Measurements from ENCODE around the gene WWOX. TPM values are rescaled to one million over a fixed set of nuclear protein-coding genes. Genes with fewer than 3 reads are reported as not detected.

The WWOX gene
- total RNA-seq, 1 experiment from 2014 or later: 15.6 TPM

- H3K27ac ChIP-seq (ENCODE audit: insufficient read length, low read depth, low read length): no peak overlapping the region
- no peak overlapping the region for H3K56ac ChIP-seq (ENCODE audit: insufficient read length, low read depth, low read length)
- H4K91ac ChIP-seq (ENCODE audit: insufficient read length, low read depth, low read length): no peak overlapping the region
- H2AK5ac ChIP-seq (ENCODE audit: insufficient read length, low read length): no peak overlapping the region
- H3T11ph ChIP-seq (ENCODE audit: low read length): no peak overlapping the region
- H3K27me3 Mint-ChIP-seq (ENCODE audit: low read depth): no peaks in the 10 kb centered on the region; the same call in 1 of the 2 replicates
- H2BK15ac ChIP-seq (ENCODE audit: low read depth, low read length): no peak overlapping the region
- no peak for DNase-seq
- no peak overlapping the region for H3K4me3 Mint-ChIP-seq
- no peak overlapping the region for H2BK20ac ChIP-seq (ENCODE audit: low read depth, low read length, poor library complexity, severe bottlenecking)
- H3K4me1 Mint-ChIP-seq: peaks cover 10 to 13% of the 10 kb centered on the region in 2 experiments
- no peaks in the 10 kb centered on the region for H3K9me3 ChIP-seq (ENCODE audit: control insufficient read depth, low read depth, low read length)
- H4K8ac ChIP-seq (replicated peaks; ENCODE audit: insufficient read length, low read depth, low read length): no peak overlapping the region
- no peak overlapping the region for H2AFZ ChIP-seq (ENCODE audit: low read length)
- H3K79me2 ChIP-seq (ENCODE audit: insufficient read depth, low read length): no peaks in the 10 kb centered on the region
- no peaks in the 10 kb centered on the region for H3K27me3 ChIP-seq (ENCODE audit: insufficient read depth, low read length)
- no peaks in the 10 kb centered on the region for H3K36me3 Mint-ChIP-seq (ENCODE audit: insufficient read depth in 1 of 3, low read depth in 3 of 3)
- no peak overlapping the region for H3K23ac ChIP-seq (ENCODE audit: insufficient read length, low read depth, low read length)
- H2BK120ac ChIP-seq (ENCODE audit: low read depth, low read length, poor library complexity, severe bottlenecking): no peak overlapping the region
- H3K9me3 Mint-ChIP-seq: no peaks in the 10 kb centered on the region
- H4K5ac ChIP-seq (ENCODE audit: insufficient read length, low read depth, low read length): no peak overlapping the region
- no peak overlapping the region for H3K14ac ChIP-seq (ENCODE audit: insufficient read depth, low read length)
- H3K4me2 ChIP-seq (ENCODE audit: insufficient read depth, insufficient read length, low read length): no peak overlapping the region
- no peak overlapping the region for H2BK12ac ChIP-seq (ENCODE audit: insufficient read length, low read depth, low read length)
- no peak for TF ChIP-seq CTCF (conservative IDR thresholded peaks at IDR 0.05)
- no peak overlapping the region for H2BK5ac ChIP-seq (ENCODE audit: insufficient read length, low read length)
- H3K18ac ChIP-seq (ENCODE audit: insufficient read length, low read depth, low read length): no peak overlapping the region
- no peak overlapping the region for H3K27ac Mint-ChIP-seq
- no CpG with 5 or more reads among the region's 5 CpGs for WGBS (ENCODE audit: extremely low coverage, insufficient read length, low lambda C conversion rate)
- H4K20me1 ChIP-seq (ENCODE audit: control insufficient read depth, insufficient read depth, insufficient read length): no peaks in the 10 kb centered on the region
- H3K4me1 ChIP-seq (ENCODE audit: insufficient read depth, low read length): no peaks in the 10 kb centered on the region; the same call in 1 of the 2 replicates
- no peak overlapping the region for H3K4ac ChIP-seq (ENCODE audit: low read depth, low read length)
- H3K23me2 ChIP-seq (ENCODE audit: insufficient read length, low read depth, low read length, poor library complexity, severe bottlenecking): no peaks in the 10 kb centered on the region
- H3K79me1 ChIP-seq (ENCODE audit: insufficient read depth, low read depth, low read length, poor library complexity, severe bottlenecking): no peaks in the 10 kb centered on the region
- no peak overlapping the region for H3K9ac ChIP-seq (ENCODE audit: extremely low read depth, insufficient read length, low read length)
These were observed 341.8 kb downstream of the WWOX start for GRCh38 chr16:78441298-78441697.
